GM19238 (cell line): ENCODE data around the gene AZU1.
A peak's percentile ranks its signal among the peaks of the same experiment; 100 is the strongest.

Experiments used
- DNase-seq: peaks from one replicate; pipeline ENCODE4 v3.0.0; 2011; ENCODE audit warnings: low spot score; ENCODE audit not compliant: insufficient read length

The AZU1 gene

DNA sequence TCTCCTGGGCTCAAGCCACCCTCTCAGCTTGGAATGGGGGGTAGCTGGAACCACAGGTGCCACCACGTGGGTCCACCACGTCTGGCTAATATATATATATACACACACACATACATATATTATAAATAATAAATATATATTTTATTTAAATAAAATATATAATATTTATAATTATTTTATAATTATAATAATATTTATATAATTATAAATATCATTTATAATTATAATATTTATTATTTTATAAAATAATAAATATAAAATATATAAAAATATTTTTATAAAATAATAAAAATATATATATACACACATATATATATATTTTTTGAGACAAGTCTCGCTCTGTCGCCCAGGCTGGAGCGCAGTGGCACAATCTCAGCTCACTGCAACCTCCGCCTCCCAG lies 26.9 kb downstream of the AZU1 start:
- DNase-seq: no peak

GRCh38 chr19:855142-855541 lies 27.5 kb downstream of the AZU1 start:
- DNase-seq: no peak

DNA sequence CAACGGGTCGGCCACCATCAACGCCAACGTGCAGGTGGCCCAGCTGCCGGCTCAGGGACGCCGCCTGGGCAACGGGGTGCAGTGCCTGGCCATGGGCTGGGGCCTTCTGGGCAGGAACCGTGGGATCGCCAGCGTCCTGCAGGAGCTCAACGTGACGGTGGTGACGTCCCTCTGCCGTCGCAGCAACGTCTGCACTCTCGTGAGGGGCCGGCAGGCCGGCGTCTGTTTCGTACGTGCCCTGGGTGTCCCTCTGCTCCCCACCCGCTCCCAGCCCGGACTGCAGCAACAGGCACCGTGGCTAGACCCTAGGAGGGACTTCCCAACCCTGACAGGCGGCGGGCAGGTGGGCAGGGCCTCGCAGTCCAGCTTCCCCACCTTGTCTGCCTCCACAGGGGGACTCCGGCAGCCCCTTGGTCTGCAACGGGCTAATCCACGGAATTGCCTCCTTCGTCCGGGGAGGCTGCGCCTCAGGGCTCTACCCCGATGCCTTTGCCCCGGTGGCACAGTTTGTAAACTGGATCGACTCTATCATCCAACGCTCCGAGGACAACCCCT lies 28.0 kb downstream of the AZU1 start:
- DNase-seq: no peak

DNA sequence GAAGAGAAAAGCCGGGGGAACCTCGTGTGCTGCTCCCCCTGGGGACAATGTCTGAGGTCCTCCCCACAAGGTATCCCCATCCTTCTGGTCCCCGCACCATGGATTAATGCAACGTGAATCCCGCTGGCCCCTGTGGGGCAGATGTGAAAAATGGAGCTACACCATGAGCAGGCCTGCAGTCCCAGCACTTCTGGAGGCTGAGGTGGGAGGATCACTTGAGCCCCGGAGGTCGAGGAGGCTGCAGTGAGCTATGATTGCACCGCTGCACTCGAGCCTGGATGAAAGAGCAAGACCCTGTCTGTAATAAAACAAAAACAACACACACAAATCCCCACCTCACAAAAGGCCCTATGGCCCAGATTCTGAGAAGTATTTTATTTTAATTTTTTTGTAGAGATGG lies 30.6 kb downstream of the AZU1 start:
- no peak for DNase-seq

- DNase-seq: no peak
Observed at GRCh38 chr19:858868-859843, 31.5 kb downstream of the AZU1 start, which contains the start of gene CFD. TSS of gene CFD (plus strand) at chr19:859664. CDS start at chr19:859690, 26 bp downstream.

GRCh38 chr19:861141-861755 lies 33.6 kb downstream of the AZU1 start:
- DNase-seq: no peak

- peak; percentile 70 for DNase-seq
Observed at GRCh38 chr19:861756-862580, 34.3 kb downstream of the AZU1 start.

GRCh38 chr19:862581-863314 lies 35.1 kb downstream of the AZU1 start:
- DNase-seq: peak; percentile 84

- DNase-seq: no peak
Observed at GRCh38 chr19:863315-863620, 35.6 kb downstream of the AZU1 start.

DNA sequence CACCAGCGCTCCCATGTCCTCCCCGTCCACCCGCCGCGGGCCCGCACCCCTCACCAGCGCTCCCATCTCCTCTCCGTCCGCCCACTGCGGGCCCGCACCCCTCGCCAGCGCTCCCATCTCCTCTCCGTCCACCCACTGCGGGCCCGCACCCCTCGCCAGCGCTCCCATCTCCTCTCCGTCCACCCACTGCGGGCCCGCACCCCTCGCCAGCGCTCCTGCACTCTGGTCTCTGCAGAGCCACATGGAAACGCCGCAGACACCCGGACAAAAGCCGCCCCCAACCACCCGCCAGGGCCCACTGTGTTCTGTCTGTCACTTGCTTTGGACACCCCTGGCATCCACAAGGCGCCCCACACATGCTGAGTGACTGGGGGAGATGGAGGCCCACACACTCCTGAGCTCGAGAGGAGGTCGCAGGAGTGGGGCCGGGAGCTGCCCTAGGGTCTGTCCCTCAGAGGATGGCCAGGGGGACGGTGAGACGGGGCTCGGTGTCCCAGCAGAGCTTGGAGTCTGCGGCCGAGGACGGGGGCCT lies 39.2 kb downstream of the AZU1 start:
- no peak for DNase-seq

DNA sequence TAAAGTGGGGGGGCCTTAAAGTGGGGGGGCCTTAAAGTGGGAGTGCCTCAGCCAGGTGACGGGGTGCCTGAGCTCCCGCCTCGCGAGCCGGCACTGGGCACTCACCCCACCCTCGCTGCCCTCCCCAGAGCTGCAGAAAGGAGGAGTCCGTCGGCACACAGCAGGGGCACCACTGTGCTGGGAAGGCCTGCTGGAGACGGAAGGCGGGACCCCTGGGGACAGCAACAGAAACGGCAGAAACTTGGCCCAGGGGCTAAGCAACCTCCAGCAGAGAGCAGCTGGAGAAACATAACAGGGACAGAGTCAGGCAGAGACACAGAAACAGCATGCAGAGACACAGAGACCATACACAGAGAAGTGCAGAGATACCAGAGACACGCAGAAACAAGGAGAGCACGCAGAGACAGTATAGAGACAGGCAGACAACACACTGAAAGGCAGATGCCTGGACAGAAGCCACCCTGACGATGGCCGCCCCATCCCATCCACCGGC lies 39.7 kb downstream of the AZU1 start:
- no peak for DNase-seq

DNA sequence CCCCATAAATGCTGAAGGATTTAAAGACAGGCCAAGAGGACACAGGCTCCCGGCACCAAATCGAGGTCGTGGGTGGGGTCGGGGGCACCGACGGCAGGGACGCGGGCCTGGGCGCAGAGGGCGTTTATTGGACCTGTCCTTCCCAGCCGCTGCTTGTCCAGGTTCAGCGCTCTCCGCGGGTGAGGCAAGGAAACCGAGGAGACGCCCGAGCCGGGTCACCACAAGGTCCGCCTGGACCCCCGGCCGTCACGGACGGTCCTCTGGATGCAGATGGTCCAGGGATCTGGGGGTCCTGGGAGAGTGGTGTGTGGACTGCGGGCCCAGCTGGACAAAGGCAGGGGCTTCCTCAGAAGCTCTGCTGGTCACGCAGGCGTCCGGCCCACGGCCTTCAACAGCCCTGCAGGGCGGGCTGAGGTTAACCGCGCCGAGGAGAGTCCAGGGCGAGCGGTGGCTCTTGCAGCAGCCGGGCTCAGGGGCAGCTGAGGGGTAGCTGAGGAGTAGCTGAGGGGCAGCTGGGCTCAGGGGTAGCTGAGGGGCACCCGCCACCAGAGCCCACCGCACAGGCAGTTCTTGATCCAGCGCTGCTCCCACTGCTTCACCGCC lies 40.3 kb downstream of the AZU1 start:
- no peak for DNase-seq

GRCh38 chr19:868458-869244 lies 41.0 kb downstream of the AZU1 start:
- no peak for DNase-seq

GRCh38 chr19:869245-870177 lies 41.9 kb downstream of the AZU1 start:
- no peak for DNase-seq

DNA sequence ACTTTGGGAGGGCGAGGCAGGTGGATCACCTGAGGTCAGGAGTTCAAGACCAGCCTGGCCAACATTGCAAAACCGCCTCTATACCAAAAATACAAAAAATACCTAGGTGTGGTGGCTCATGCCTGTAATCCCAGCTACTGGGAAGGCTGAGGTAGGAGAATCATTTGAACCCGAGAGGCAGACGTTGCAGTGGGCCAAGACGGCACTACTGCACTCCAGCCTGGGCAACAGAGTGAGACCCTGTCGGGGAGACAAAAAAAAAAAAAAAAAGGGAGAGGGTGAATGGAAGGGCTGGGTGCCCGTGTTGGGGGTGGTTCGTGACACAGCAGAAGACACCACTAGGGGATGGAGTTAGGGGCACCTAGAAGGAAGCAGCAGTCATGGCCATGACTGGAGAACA lies 42.7 kb downstream of the AZU1 start:
- no peak for DNase-seq

- DNase-seq: no peak
Observed at GRCh38 chr19:870963-871401, 43.3 kb downstream of the AZU1 start.

- DNase-seq: no peak
Observed at GRCh38 chr19:871446-872265, 44.0 kb downstream of the AZU1 start.
